NCI-H2227 (cell line): Measurements from ENCODE around the gene SCGB3A1.

Experiments used
- DNase-seq: peaks from one replicate; lab custom pipeline; 2025; ENCODE audit not compliant: unreplicated experiment; lab: John Stamatoyannopoulos, UW

Gene SCGB3A1

GRCh38 chr5:180606215-180606785, 15.0 kb upstream of the SCGB3A1 start:
- no peak for DNase-seq

DNA sequence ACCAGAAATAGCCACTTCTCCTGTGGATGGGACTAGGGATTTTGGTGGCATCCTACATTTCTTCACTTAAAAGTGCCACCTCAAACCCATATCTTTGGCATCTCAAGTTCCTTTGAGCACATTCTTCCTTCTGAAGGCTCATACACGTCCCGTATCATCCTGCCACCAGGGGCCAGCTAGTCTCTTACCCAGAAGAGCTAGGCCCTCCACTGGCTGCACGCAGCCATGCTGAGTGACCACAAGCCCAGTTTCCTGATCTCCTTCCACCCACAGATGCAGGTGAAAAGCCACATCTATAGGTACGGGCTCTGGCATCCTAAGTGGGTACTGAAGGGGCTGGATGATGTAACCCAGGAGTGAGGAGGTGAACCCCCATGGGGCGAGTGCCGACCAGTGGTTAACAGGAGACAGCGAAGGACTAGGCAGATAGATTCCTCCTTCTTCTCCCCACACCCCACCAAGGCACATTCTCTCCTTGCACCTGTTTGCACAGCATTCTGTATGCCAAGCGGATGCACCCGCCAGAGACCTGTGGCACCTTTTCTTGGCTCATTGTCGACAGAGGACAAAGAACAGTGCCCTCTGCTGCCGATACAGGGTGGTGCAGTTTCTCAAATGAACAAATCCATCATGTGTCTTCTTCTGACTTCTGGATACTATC, 14.4 kb upstream of the SCGB3A1 start:
- no peak for DNase-seq

- no peak for DNase-seq
Observed at GRCh38 chr5:180604271-180604670, 13.0 kb upstream of the SCGB3A1 start.

DNA sequence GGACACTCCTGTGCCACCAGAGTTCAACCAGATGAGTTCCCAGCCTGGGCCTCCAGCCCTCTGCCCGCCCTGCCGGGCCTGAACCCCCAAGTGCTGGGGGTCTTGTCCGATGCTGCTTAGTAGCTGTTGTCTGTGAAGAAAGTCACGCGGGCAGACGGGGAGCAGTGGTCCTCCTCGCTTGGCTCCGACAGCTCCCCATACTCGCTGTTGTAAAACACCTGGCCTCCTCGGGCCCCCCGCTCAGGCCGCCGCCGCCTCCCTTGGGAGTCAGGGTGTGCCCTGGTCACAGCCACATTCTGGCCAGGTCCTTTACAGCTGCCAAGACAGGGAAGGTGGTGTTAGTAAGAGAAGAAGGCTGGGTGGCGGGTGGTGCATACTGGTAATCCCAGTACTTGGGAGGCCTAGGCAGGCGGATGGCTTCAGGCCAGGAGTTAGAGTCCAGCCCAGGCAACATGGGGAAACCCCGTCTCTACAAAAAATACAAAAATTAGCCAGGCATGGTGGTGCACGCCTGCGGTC, 11.8 kb upstream of the SCGB3A1 start:
- DNase-seq: no peak

GRCh38 chr5:180602481-180603075, 11.3 kb upstream of the SCGB3A1 start:
- no peak for DNase-seq

- DNase-seq: no peak
Observed at GRCh38 chr5:180601591-180602480, 10.5 kb upstream of the SCGB3A1 start.

DNA sequence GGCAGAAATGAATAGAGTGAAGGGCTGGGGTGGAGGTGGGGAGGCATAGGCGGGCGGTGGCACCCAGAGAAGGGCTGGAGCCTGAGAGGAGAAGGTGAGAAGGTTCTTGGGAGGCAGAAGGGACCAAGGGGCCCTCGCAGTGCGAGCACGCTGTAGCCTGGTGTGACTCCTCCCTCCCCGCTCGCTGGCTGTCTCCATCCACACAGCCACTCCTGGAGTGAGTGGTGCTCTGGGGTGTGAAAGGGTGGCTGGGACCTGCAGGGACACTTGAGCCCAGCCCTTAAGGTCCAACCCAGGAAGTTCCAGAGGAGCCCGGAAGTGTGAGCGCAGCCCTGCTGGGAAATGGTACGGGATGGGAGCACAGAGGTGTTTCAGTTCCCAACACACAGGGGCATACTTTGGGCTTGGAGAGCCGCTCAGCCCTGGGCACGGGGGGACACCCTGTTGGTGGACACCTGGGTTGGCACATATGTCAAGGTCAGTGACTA, 9.3 kb upstream of the SCGB3A1 start:
- no peak for DNase-seq

- DNase-seq: no peak
Observed at GRCh38 chr5:180599981-180600553, 8.8 kb upstream of the SCGB3A1 start.

DNA sequence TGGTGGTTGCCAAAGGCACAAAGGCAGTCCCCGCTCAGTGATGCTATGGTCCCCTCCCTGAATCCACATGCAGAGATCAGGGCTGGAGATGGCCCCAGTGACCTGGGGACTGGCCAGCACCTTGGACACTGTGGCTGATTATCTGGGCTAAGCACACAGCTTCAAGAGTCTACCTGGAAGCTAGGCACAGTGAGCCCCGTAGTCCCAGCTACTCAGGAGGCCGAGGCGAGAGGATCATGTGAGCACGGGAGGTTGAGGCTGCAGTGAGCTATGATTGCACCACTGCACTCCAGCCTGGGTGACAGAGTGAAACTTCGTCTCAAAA, 8.3 kb upstream of the SCGB3A1 start:
- no peak for DNase-seq

GRCh38 chr5:180598797-180599589, 7.7 kb upstream of the SCGB3A1 start:
- no peak for DNase-seq

GRCh38 chr5:180598316-180598701, 7.0 kb upstream of the SCGB3A1 start:
- DNase-seq: no peak

GRCh38 chr5:180596668-180597231, 5.5 kb upstream of the SCGB3A1 start:
- no peak for DNase-seq

GRCh38 chr5:180596115-180596667, 4.9 kb upstream of the SCGB3A1 start:
- no peak for DNase-seq

DNA sequence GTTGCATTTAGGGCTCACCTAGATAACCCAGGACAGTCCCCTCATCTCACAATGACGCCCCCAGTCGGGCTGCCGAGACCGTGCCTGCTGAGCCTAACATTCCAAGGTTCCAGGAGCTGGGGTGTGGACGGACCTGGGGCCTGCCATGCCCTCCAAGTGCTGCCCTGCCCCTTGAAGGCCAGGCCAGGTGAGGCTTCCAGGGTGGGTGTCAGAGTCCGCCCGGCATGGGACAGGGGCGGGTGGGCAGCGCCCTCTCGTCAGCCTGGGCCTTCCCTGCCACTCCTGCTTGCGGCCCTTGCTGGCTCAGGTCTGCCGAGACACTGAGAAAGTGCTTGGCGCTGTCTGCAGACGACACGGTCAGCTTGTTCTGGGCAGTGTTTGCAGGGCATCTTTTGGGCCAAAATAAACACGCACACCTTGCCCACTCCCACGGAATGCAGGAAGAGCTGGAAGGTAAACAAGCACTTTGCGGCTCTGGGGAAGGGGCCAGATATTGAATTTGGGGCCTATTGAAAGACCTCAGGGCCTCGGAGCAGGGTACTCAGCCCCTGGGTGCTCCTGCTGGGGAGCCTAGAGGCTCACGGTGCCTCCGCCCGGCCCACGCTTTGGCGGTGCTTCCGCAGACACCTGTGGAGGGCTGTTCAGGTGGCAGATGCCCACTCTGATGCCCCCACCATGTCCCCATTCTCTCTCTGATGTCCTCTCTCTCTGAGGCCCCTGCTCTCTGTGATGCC, 4.2 kb upstream of the SCGB3A1 start:
- no peak for DNase-seq

- DNase-seq: no peak
Observed at GRCh38 chr5:180595046-180595379, 3.7 kb upstream of the SCGB3A1 start.

DNA sequence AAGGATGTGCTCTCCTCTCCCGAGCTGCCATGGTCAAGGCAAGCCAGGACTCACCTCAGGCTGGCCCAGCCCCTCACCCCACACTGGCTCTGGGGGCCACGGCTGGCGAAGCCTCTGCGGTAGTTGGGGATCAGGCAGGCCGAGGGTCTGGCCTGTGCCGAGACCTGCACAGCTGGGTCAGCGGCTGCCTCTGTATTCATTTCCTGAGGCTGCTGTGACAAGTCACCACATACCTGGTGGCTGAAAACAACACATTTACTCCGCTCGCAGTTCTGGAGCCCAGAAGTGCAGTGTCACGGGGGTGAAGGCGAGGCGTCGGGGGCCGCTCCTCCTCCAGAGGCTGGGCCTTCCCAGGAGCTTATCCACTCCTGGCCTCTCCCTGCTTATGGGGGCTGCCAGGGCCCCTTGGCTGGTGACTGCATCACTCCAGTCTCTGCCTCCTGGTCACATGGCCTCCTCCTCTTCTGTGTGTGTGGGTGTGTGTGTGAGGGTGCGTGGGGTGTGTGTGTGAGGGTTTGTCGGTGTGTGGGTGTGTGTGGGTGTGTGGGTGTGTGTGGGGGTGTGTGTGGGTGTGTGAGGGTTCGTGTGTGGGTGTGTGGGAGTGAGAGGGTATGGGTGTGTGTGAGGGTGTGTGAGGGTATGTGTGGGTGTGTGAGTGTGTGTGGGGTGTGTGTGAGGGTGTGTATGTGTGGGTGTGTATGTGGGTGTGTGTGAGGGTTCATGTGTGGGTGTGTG, 3.2 kb upstream of the SCGB3A1 start:
- DNase-seq: no peak

- no peak for DNase-seq
Observed at GRCh38 chr5:180593446-180594206, 2.3 kb upstream of the SCGB3A1 start.

DNA sequence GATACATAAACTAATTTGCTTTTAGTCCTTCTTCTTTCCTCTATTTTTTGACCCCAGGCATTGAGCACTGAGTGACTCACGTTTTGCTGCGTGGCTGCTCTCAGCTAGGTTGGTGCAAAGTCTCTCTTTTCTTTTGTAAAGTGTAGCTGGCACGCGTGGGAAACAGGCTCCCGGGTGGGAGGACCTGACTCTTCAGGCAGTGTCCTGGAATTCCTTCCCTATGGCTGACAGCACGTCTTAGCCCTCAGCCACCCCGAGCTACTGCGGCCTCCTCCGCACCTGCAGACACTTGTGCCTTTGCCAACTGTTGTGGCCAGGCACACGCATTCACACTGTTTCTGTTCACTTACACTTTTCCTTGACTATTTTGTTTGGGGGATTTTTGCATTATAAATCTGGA, 877 bp upstream of the SCGB3A1 start:
- DNase-seq: no peak
